GM12878 (cell line): Measurements from ENCODE around the gene ATP6V1A. TPM values are rescaled to one million over a fixed set of nuclear protein-coding genes. Genes with fewer than 3 reads are reported as not detected.

Experiments
- BACH1 ChIP-seq: fragments of 450-650 bp; IDR thresholded peaks from 2 replicates; pipeline ENCODE4 v1.6.1; 2017; ENCODE audit warnings: mild to moderate bottlenecking, borderline replicate concordance
- CBFB ChIP-seq: IDR thresholded peaks from 2 replicates; pipeline ENCODE4 v1.6.1; 2016; ENCODE audit warnings: antibody characterized with exemption, low read depth
- ETV6 ChIP-seq, 2 experiments: fragments of 450-650 bp in 1 of 2; IDR thresholded peaks in 1 of 2; conservative IDR thresholded peaks in 1 of 2; 2 replicates each; pipeline ENCODE4 v1.6.1; 2014; ENCODE audit warnings: antibody characterized with exemption in 1 of 2, borderline replicate concordance in 1 of 2, low read depth in 1 of 2, mild to moderate bottlenecking in 1 of 2, moderate library complexity in 1 of 2
- JUND ChIP-seq: IDR thresholded peaks from 2 replicates; pipeline ENCODE4 v1.6.1; 2012; ENCODE audit warnings: low read depth, mild to moderate bottlenecking, low read length, improper control_type of control experiment, moderate library complexity
- KDM1A ChIP-seq: fragments of 200-600 bp; sonication (generic); IDR thresholded peaks from 2 replicates; pipeline ENCODE4 v1.6.1; 2016; ENCODE audit warnings: borderline replicate concordance
- KLF5 ChIP-seq: fragments of 450-650 bp; IDR thresholded peaks from 2 replicates; pipeline ENCODE4 v1.6.1; 2014; ENCODE audit warnings: mild to moderate bottlenecking; ENCODE audit not compliant: partially characterized antibody
- MXI1 ChIP-seq: fragments of 150-350 bp; IDR thresholded peaks from 2 replicates; pipeline ENCODE4 v1.6.1; 2011; ENCODE audit warnings: low read depth, mild to moderate bottlenecking, inconsistent platforms, low read length, improper control_type of control experiment
- NFXL1 ChIP-seq: fragments of 450-650 bp; IDR thresholded peaks from 2 replicates; pipeline ENCODE4 v1.6.1; 2017; ENCODE audit warnings: antibody characterized with exemption, mild to moderate bottlenecking, borderline replicate concordance
- NRF1 ChIP-seq: conservative IDR thresholded peaks from 2 replicates; pipeline ENCODE4 v1.6.1; 2011; ENCODE audit warnings: mild to moderate bottlenecking, low read depth, low read length, improper control_type of control experiment
- PAX8 ChIP-seq: fragments of 450-650 bp; IDR thresholded peaks from 2 replicates; pipeline ENCODE4 v1.6.1; 2017; ENCODE audit warnings: mild to moderate bottlenecking, moderate library complexity
- RELA ChIP-seq: fragments of 450-650 bp; IDR thresholded peaks from 2 replicates; pipeline ENCODE4 v1.8.0; 2014; ENCODE audit warnings: borderline replicate concordance; ENCODE audit not compliant: partially characterized antibody
- SMC3 ChIP-seq: IDR thresholded peaks from 2 replicates; pipeline ENCODE4 v1.6.1; 2011; ENCODE audit warnings: low read length, improper control_type of control experiment, borderline replicate concordance
- SP1 ChIP-seq: IDR thresholded peaks from one replicate; pipeline ENCODE4 v1.6.1; 2011; ENCODE audit warnings: low read depth, low read length
- STAT3 ChIP-seq: IDR thresholded peaks from 2 replicates; pipeline ENCODE4 v1.6.1; 2011; ENCODE audit warnings: low read depth, low read length, improper control_type of control experiment
- TARDBP ChIP-seq: IDR thresholded peaks from 2 replicates; pipeline ENCODE4 v1.6.1; 2016; ENCODE audit warnings: borderline replicate concordance
- ZBED1 ChIP-seq: IDR thresholded peaks from 2 replicates; pipeline ENCODE4 v1.6.1; 2016; ENCODE audit warnings: borderline replicate concordance
- ZNF24 ChIP-seq: fragments of 450-650 bp; IDR thresholded peaks from 2 replicates; pipeline ENCODE4 v1.6.1; 2017; ENCODE audit warnings: antibody characterized with exemption, mild to moderate bottlenecking
- ZSCAN29 ChIP-seq: fragments of 450-650 bp; IDR thresholded peaks from 2 replicates; pipeline ENCODE4 v1.6.1; 2017; ENCODE audit warnings: mild to moderate bottlenecking, moderate library complexity
- ZZZ3 ChIP-seq: IDR thresholded peaks from 2 replicates; pipeline ENCODE4 v1.6.1; 2011; ENCODE audit warnings: low read depth; ENCODE audit not compliant: control insufficient read depth, insufficient read length
- polyA plus RNA-seq, 11 experiments: library from polyadenylated mRNA; depleted of rRNA in 4 of 11; unstranded in 6 of 11; stranded (reverse) in 5 of 11; fragments of >200 nt; fragmentation: Nextera tagmentation in 4 of 11; fragmentation: Illumina TruSeq in 1 of 11; extraction: Ambion mirVana in 4 of 11; extraction: Trizol in 1 of 11; gene quantifications; 1 replicate in 1 of 11; 2 replicates in 10 of 11; pipeline versions ENCODE4 v1.2.1 to v1.2.3, GENCODE V29; 2011 to 2016; ENCODE audit warnings: inconsistent platforms in 2 of 11, missing spikeins in 2 of 11, low read depth in 1 of 11
- total RNA-seq, 4 experiments: library from RNA; depleted of rRNA in 3 of 4; stranded (reverse); fragments of >200 nt in 3 of 4; fragmentation: Illumina TruSeq in 1 of 4; extraction: Trizol in 1 of 4; gene quantifications; 2 replicates each; pipeline versions ENCODE4 v1.2.1 to v1.2.3, GENCODE V29; 2013 to 2021
- TF ChIP-seq, protein P1 (sequence below): IDR thresholded peaks from 2 replicates; pipeline ENCODE4 v1.6.1; 2012; ENCODE audit warnings: mild to moderate bottlenecking, low read depth, low read length
- TF ChIP-seq, protein P2 (sequence below): fragments of 450-650 bp; conservative IDR thresholded peaks from 2 replicates; pipeline ENCODE4 v1.6.1; 2017; ENCODE audit warnings: mild to moderate bottlenecking, moderate library complexity

ATP6V1A gene
- total and polyA plus RNA-seq, 10 of the 15 experiments (the other 5 are each of a cell fraction or from before 2014, with no cell fraction given): 22.4 to 65.8 (median 47.7) TPM

DNA sequence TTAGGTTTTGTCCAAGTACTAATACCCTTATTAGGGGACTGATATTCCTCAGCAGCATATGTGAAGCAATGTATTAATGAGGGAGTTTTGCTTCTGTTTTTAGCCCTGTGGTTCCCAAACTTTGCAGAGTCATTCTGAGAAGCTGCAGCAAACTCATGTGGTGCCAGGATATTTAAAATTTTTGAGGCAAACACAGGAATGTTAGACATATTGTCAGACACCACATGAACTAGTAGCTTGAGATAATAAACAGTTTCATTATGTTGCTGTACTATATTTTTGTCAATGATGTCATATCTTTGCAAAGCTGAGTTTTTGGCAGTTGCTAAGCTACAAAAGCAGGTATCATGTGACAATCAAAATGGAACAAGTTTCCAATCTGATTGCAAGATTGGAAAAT is 36.6 kb downstream of the ATP6V1A start (continued):
- TF ChIP-seq ETV6 (conservative IDR thresholded peaks at IDR 0.05 in 1 of 2, IDR thresholded peaks at IDR 0.05 in 1 of 2; ENCODE audit: borderline replicate concordance in 1 of 2, low read depth in 1 of 2) (no peak), STAT3 (no peak), NFXL1 (no peak), KLF5 (no peak), BACH1 (no peak), SP1 (no peak), TARDBP (no peak), ZZZ3 (no peak), ZSCAN29 (no peak), ZNF24 (no peak), NRF1 (no peak), MXI1 (no peak), PAX8 (no peak), JUND (no peak), ZBED1 (no peak), CBFB (no peak), KDM1A (no peak), SMC3 (no peak), RELA (no peak)
- TF ChIP-seq, protein P1, sequence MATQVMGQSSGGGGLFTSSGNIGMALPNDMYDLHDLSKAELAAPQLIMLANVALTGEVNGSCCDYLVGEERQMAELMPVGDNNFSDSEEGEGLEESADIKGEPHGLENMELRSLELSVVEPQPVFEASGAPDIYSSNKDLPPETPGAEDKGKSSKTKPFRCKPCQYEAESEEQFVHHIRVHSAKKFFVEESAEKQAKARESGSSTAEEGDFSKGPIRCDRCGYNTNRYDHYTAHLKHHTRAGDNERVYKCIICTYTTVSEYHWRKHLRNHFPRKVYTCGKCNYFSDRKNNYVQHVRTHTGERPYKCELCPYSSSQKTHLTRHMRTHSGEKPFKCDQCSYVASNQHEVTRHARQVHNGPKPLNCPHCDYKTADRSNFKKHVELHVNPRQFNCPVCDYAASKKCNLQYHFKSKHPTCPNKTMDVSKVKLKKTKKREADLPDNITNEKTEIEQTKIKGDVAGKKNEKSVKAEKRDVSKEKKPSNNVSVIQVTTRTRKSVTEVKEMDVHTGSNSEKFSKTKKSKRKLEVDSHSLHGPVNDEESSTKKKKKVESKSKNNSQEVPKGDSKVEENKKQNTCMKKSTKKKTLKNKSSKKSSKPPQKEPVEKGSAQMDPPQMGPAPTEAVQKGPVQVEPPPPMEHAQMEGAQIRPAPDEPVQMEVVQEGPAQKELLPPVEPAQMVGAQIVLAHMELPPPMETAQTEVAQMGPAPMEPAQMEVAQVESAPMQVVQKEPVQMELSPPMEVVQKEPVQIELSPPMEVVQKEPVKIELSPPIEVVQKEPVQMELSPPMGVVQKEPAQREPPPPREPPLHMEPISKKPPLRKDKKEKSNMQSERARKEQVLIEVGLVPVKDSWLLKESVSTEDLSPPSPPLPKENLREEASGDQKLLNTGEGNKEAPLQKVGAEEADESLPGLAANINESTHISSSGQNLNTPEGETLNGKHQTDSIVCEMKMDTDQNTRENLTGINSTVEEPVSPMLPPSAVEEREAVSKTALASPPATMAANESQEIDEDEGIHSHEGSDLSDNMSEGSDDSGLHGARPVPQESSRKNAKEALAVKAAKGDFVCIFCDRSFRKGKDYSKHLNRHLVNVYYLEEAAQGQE: no peak
- TF ChIP-seq, protein P2, sequence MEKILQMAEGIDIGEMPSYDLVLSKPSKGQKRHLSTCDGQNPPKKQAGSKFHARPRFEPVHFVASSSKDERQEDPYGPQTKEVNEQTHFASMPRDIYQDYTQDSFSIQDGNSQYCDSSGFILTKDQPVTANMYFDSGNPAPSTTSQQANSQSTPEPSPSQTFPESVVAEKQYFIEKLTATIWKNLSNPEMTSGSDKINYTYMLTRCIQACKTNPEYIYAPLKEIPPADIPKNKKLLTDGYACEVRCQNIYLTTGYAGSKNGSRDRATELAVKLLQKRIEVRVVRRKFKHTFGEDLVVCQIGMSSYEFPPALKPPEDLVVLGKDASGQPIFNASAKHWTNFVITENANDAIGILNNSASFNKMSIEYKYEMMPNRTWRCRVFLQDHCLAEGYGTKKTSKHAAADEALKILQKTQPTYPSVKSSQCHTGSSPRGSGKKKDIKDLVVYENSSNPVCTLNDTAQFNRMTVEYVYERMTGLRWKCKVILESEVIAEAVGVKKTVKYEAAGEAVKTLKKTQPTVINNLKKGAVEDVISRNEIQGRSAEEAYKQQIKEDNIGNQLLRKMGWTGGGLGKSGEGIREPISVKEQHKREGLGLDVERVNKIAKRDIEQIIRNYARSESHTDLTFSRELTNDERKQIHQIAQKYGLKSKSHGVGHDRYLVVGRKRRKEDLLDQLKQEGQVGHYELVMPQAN: no peak
